GM12874 (cell line): ENCODE results near the gene PTTG1IP.

Experiments used
- CTCF ChIP-seq: IDR thresholded peaks from 2 replicates; pipeline ENCODE4 v1.5.1; 2011; ENCODE audit warnings: low read depth, mild to moderate bottlenecking, control low read depth, low read length, moderate library complexity; ENCODE audit not compliant: insufficient read depth

Gene PTTG1IP

GRCh38 chr21:44828362-44829056 is 45.0 kb downstream of the PTTG1IP start:
- no peak for TF ChIP-seq CTCF

GRCh38 chr21:44823179-44823660 is 50.3 kb downstream of the PTTG1IP start:
- TF ChIP-seq CTCF = no peak

- no peak for TF ChIP-seq CTCF
Observed at GRCh38 chr21:44822484-44823178, 50.9 kb downstream of the PTTG1IP start.

- no peak for TF ChIP-seq CTCF
Observed at GRCh38 chr21:44820851-44821250, 52.6 kb downstream of the PTTG1IP start.

GRCh38 chr21:44819283-44820243 is 53.9 kb downstream of the PTTG1IP start:
- TF ChIP-seq CTCF = no peak

GRCh38 chr21:44818640-44819011 is 54.9 kb downstream of the PTTG1IP start:
- TF ChIP-seq CTCF = no peak

GRCh38 chr21:44817914-44818639 is 55.4 kb downstream of the PTTG1IP start, which contains the start of gene SUMO3:
TSS of gene SUMO3 (minus strand) at chr21:44818062. CDS start at chr21:44817968, 94 bp downstream.
- TF ChIP-seq CTCF = peak; percentile 13; the same call in 1 of the 2 replicates
